Measurements from ENCODE around the gene FGF14.

FGF14 gene

DNA sequence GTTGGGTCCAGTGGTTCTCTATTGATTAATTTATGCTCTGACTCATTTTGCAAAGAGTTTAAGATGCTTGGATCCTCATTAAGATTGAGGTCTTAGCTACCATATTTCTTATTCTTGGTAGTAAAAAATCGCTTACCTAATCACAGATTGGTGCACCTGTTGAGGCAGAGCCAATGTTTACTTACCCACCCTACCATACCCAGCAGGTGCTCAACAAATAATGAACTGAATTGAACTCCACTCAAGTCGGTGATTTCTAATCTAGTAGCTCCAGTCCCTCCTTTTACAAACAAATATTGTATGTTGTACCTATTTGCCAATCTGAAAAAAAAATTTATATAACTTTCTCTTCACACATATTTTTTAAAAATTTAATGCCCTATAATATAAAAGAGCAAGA, 361.0 kb downstream of the FGF14 start:
- CTCF ChIA-PET, result no interaction called here
- Histone ChIP-seq H3K27ac (ENCODE audit: extremely low read depth, low read depth, low read length) (no peak overlapping the region), H3K4me3 (ENCODE audit: low read depth, low read length) (no peak overlapping the region), H3K4me1 (ENCODE audit: control insufficient read depth, insufficient read depth, low read length) (no peaks in the 10 kb centered on the region), H3K36me3 (ENCODE audit: control insufficient read depth in 2 of 2, insufficient read depth in 1 of 2, low read length in 2 of 2) (no peaks in the 10 kb centered on the region), H3K9me3 (ENCODE audit: control insufficient read depth, insufficient read depth, low read depth, low read length) (no peaks in the 10 kb centered on the region)
- TF ChIP-seq ZNF157 (tag by site-specific recombination; IDR thresholded peaks at IDR 0.05) (no peak), ZNF416 (tag by site-specific recombination; IDR thresholded peaks at IDR 0.05) (no peak), OVOL3 (tag by site-specific recombination; IDR thresholded peaks at IDR 0.05) (no peak), ZNF596 (tag by site-specific recombination; IDR thresholded peaks at IDR 0.05) (no peak), ZNF18 (tag by site-specific recombination; IDR thresholded peaks at IDR 0.05) (no peak), GFI1B (tag by site-specific recombination; IDR thresholded peaks at IDR 0.05) (no peak), KLF1 (tag by site-specific recombination; IDR thresholded peaks at IDR 0.05) (no peak), ZBTB48 (tag by site-specific recombination; IDR thresholded peaks at IDR 0.05) (no peak), ZNF138 (tag by site-specific recombination; IDR thresholded peaks at IDR 0.05; ENCODE audit: borderline replicate concordance) (no peak), ZNF555 (tag by site-specific recombination; conservative IDR thresholded peaks at IDR 0.05) (no peak), TCF7L2 (IDR thresholded peaks at IDR 0.05; ENCODE audit: borderline replicate concordance, low read depth, low read length) (no peak), ZNF561 (tag by site-specific recombination; IDR thresholded peaks at IDR 0.05; ENCODE audit: borderline replicate concordance) (no peak), ZBTB8A (tag by site-specific recombination; IDR thresholded peaks at IDR 0.05) (no peak), ZSCAN16 (tag by site-specific recombination; IDR thresholded peaks at IDR 0.05) (no peak), KLF9 (tag by site-specific recombination; IDR thresholded peaks at IDR 0.05; ENCODE audit: low read depth) (no peak), ZNF830 (tag by site-specific recombination; IDR thresholded peaks at IDR 0.05; ENCODE audit: low read depth) (no peak), ZNF24 (tag by site-specific recombination; IDR thresholded peaks at IDR 0.05) (no peak)
- TF ChIP-seq, protein P1, sequence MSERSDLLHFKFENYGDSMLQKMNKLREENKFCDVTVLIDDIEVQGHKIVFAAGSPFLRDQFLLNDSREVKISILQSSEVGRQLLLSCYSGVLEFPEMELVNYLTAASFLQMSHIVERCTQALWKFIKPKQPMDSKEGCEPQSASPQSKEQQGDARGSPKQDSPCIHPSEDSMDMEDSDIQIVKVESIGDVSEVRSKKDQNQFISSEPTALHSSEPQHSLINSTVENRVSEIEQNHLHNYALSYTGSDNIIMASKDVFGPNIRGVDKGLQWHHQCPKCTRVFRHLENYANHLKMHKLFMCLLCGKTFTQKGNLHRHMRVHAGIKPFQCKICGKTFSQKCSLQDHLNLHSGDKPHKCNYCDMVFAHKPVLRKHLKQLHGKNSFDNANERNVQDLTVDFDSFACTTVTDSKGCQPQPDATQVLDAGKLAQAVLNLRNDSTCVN (tag by site-specific recombination; optimal IDR thresholded peaks at IDR 0.05), result no peak
- POLR2A ChIA-PET, result no interaction called here

GRCh38 chr13:102039264-102039663, 362.6 kb downstream of the FGF14 start:
- no peak overlapping the region for H3K4me3 ChIP-seq (ENCODE audit: low read depth, low read length)
- no peaks in the 10 kb centered on the region for H3K9me3 ChIP-seq (ENCODE audit: control insufficient read depth, insufficient read depth, low read depth, low read length)
- H3K36me3 ChIP-seq (ENCODE audit: control insufficient read depth in 2 of 2, insufficient read depth in 1 of 2, low read length in 2 of 2), result no peaks in the 10 kb centered on the region
- H3K4me1 ChIP-seq (ENCODE audit: control insufficient read depth, insufficient read depth, low read length), result no peaks in the 10 kb centered on the region
- POLR2A ChIA-PET, result no interaction called here
- H3K27ac ChIP-seq (ENCODE audit: extremely low read depth, low read depth, low read length), result no peak overlapping the region
- CTCF ChIA-PET, result no interaction called here
- TF ChIP-seq, protein P2, sequence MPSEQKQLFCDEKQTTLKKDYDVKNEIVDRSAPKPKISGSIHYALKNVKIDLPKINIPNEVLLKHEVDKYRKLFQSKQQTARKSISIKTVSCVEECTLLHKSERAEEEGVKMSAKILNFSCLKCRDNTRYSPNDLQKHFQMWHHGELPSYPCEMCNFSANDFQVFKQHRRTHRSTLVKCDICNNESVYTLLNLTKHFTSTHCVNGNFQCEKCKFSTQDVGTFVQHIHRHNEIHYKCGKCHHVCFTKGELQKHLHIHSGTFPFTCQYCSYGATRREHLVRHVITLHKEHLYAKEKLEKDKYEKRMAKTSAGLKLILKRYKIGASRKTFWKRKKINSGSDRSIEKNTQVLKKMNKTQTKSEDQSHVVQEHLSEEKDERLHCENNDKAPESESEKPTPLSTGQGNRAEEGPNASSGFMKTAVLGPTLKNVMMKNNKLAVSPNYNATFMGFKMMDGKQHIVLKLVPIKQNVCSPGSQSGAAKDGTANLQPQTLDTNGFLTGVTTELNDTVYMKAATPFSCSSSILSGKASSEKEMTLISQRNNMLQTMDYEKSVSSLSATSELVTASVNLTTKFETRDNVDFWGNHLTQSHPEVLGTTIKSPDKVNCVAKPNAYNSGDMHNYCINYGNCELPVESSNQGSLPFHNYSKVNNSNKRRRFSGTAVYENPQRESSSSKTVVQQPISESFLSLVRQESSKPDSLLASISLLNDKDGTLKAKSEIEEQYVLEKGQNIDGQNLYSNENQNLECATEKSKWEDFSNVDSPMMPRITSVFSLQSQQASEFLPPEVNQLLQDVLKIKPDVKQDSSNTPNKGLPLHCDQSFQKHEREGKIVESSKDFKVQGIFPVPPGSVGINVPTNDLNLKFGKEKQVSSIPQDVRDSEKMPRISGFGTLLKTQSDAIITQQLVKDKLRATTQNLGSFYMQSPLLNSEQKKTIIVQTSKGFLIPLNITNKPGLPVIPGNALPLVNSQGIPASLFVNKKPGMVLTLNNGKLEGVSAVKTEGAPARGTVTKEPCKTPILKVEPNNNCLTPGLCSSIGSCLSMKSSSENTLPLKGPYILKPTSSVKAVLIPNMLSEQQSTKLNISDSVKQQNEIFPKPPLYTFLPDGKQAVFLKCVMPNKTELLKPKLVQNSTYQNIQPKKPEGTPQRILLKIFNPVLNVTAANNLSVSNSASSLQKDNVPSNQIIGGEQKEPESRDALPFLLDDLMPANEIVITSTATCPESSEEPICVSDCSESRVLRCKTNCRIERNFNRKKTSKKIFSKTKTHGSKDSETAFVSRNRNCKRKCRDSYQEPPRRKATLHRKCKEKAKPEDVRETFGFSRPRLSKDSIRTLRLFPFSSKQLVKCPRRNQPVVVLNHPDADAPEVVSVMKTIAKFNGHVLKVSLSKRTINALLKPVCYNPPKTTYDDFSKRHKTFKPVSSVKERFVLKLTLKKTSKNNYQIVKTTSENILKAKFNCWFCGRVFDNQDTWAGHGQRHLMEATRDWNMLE (tag by site-specific recombination; conservative IDR thresholded peaks at IDR 0.05; ENCODE audit: low read depth), result no peak
- TF ChIP-seq PRDM2 (tag by site-specific recombination; IDR thresholded peaks at IDR 0.05; ENCODE audit: borderline replicate concordance) (no peak), ZNF544 (tag by site-specific recombination; IDR thresholded peaks at IDR 0.05) (no peak), ZNF354C (tag by site-specific recombination; IDR thresholded peaks at IDR 0.05; ENCODE audit: borderline replicate concordance, low read depth) (no peak), OVOL3 (tag by site-specific recombination; IDR thresholded peaks at IDR 0.05) (no peak), ZNF549 (tag by site-specific recombination; IDR thresholded peaks at IDR 0.05) (no peak), ZNF146 (tag by site-specific recombination; IDR thresholded peaks at IDR 0.05) (no peak)
